ENCODE data around the gene DHRS7. TPM values are rescaled to one million over a fixed set of nuclear protein-coding genes. Genes with fewer than 3 reads are reported as not detected.

DHRS7 gene
- total RNA-seq, 1 donor from 2014 or later = 89.3 TPM

GRCh38 chr14:60165547-60165876, 314 bp upstream of the DHRS7 start:
- DNase-seq (ENCODE audit: low read depth) = no peak
- no peak for TF ChIP-seq CTCF (conservative IDR thresholded peaks at IDR 0.05; ENCODE audit: low read depth, low read length)

GRCh38 chr14:60164404-60164711, 840 bp downstream of the DHRS7 start:
- H3K4me3 ChIP-seq (ENCODE audit: low read depth, low read length) = peak overlapping the region; percentile 86
- no peak for DNase-seq (ENCODE audit: low read depth)
- TF ChIP-seq CTCF (conservative IDR thresholded peaks at IDR 0.05; ENCODE audit: low read depth, low read length) = no peak

More at GRCh38 chr14:60165547-60165876, 314 bp upstream of the DHRS7 start:
- peak overlapping the region; percentile 86 for H3K4me3 ChIP-seq (ENCODE audit: low read depth, low read length)

GRCh38 chr14:60163693-60164092, 1.5 kb downstream of the DHRS7 start:
- no peak for TF ChIP-seq CTCF (conservative IDR thresholded peaks at IDR 0.05; ENCODE audit: low read depth, low read length)
- peak overlapping the region; percentile 86 for H3K4me3 ChIP-seq (ENCODE audit: low read depth, low read length)
- DNase-seq (ENCODE audit: low read depth) = no peak

GRCh38 chr14:60161196-60162107, 3.7 kb downstream of the DHRS7 start:
- no peak for DNase-seq (ENCODE audit: low read depth)
- TF ChIP-seq CTCF (conservative IDR thresholded peaks at IDR 0.05; ENCODE audit: low read depth, low read length) = no peak
- H3K4me3 ChIP-seq (ENCODE audit: low read depth, low read length) = no peak overlapping the region

- no peak for TF ChIP-seq CTCF (conservative IDR thresholded peaks at IDR 0.05; ENCODE audit: low read depth, low read length)
- no peak for DNase-seq (ENCODE audit: low read depth)
- H3K4me3 ChIP-seq (ENCODE audit: low read depth, low read length) = no peak overlapping the region
Observed at GRCh38 chr14:60160422-60160821, 4.8 kb downstream of the DHRS7 start.

GRCh38 chr14:60154671-60155070, 10.5 kb downstream of the DHRS7 start:
- no peak overlapping the region for H3K4me3 ChIP-seq (ENCODE audit: low read depth, low read length)
- no peak for DNase-seq (ENCODE audit: low read depth)
- TF ChIP-seq CTCF (conservative IDR thresholded peaks at IDR 0.05; ENCODE audit: low read depth, low read length) = no peak

- no peak for DNase-seq (ENCODE audit: low read depth)
- no peak for TF ChIP-seq CTCF (conservative IDR thresholded peaks at IDR 0.05; ENCODE audit: low read depth, low read length)
- H3K4me3 ChIP-seq (ENCODE audit: low read depth, low read length) = no peak overlapping the region
Observed at GRCh38 chr14:60153991-60154390, 11.2 kb downstream of the DHRS7 start.

Data from epithelial cell of proximal tubule (primary cell).